ENCODE data around the gene MTMR1.

MTMR1 gene

DNA sequence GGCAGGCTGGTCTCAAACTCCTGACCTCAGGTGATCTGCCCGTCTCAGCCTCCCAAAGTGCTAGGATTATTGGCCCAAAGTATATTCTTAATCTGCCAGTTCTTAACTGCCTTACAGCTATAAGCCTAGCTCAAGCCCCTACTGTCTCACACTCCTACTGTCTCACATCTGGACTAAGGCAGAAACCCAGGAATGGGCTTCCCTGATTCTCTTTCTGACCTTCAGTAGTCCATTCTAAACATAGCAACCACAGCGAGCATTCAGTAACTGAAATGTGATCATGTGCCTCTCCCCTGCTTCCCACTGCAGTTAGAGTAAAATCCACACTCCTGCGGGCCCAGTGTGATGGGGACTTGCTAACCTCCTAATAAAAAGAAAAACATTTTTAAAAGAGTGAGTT lies 58.9 kb downstream of the MTMR1 start:
- Histone ChIP-seq H4K20me1 (ENCODE audit: insufficient read depth, low read length) (no peaks in the 10 kb centered on the region), H3K4me3 (ENCODE audit: low read depth in 1 of 2, low read length in 2 of 2) (no peak overlapping the region)
- ATAC-seq (ENCODE audit: insufficient read depth, low read depth), result no peak

GRCh38 chrX:150753357-150753756 lies 60.2 kb downstream of the MTMR1 start:
- no peak overlapping the region for H3K27ac ChIP-seq (ENCODE audit: low read length)
- H3K79me2 ChIP-seq (ENCODE audit: insufficient read depth, low read length), result no peaks in the 10 kb centered on the region
- no peak overlapping the region for H3K4me2 ChIP-seq (ENCODE audit: insufficient read depth, low read length)
- no peaks in the 10 kb centered on the region for H3K4me1 ChIP-seq (ENCODE audit: insufficient read depth, low read length)
- no peak for TF ChIP-seq EZH2 (IDR thresholded peaks at IDR 0.05; ENCODE audit: borderline replicate concordance, low read depth, low read length, severe bottlenecking)
- no peak overlapping the region for H3K4me3 ChIP-seq (ENCODE audit: low read depth in 1 of 2, low read length in 2 of 2)
- no peaks in the 10 kb centered on the region for H3K9me3 ChIP-seq (ENCODE audit: insufficient read depth, low read length, severe bottlenecking)
- no peak overlapping the region for H2AFZ ChIP-seq (ENCODE audit: low read depth, low read length)
- DNase-seq (no peak), ATAC-seq (ENCODE audit: insufficient read depth, low read depth) (no peak)
- no peaks in the 10 kb centered on the region for H4K20me1 ChIP-seq (ENCODE audit: insufficient read depth, low read length)
- peaks cover 56% of the 10 kb centered on the region for H3K36me3 ChIP-seq (ENCODE audit: insufficient read depth, low read length)
- H3K9ac ChIP-seq (ENCODE audit: low read depth, low read length), result no peak overlapping the region
- no peaks in the 10 kb centered on the region for H3K27me3 ChIP-seq (ENCODE audit: insufficient read depth, low read length, poor library complexity)

More for the DNA sequence above, 58.9 kb downstream of the MTMR1 start:
- H3K27ac ChIP-seq (ENCODE audit: low read length), result no peak overlapping the region
- H3K4me2 ChIP-seq (ENCODE audit: insufficient read depth, low read length), result no peak overlapping the region
- H3K27me3 ChIP-seq (ENCODE audit: insufficient read depth, low read length, poor library complexity), result no peaks in the 10 kb centered on the region
- no peak overlapping the region for H2AFZ ChIP-seq (ENCODE audit: low read depth, low read length)
- H3K36me3 ChIP-seq (ENCODE audit: insufficient read depth, low read length), result peaks cover 51% of the 10 kb centered on the region
- H3K9ac ChIP-seq (ENCODE audit: low read depth, low read length), result no peak overlapping the region
- TF ChIP-seq CTCF (IDR thresholded peaks at IDR 0.05; ENCODE audit: borderline replicate concordance, extremely low read depth, low read length, poor library complexity, severe bottlenecking) (no peak), EZH2 (IDR thresholded peaks at IDR 0.05; ENCODE audit: borderline replicate concordance, low read depth, low read length, severe bottlenecking) (no peak)
- no peaks in the 10 kb centered on the region for H3K9me3 ChIP-seq (ENCODE audit: insufficient read depth, low read length, severe bottlenecking)
- no peaks in the 10 kb centered on the region for H3K4me1 ChIP-seq (ENCODE audit: insufficient read depth, low read length)
- H3K79me2 ChIP-seq (ENCODE audit: insufficient read depth, low read length), result no peaks in the 10 kb centered on the region
- no peak for DNase-seq

DNA sequence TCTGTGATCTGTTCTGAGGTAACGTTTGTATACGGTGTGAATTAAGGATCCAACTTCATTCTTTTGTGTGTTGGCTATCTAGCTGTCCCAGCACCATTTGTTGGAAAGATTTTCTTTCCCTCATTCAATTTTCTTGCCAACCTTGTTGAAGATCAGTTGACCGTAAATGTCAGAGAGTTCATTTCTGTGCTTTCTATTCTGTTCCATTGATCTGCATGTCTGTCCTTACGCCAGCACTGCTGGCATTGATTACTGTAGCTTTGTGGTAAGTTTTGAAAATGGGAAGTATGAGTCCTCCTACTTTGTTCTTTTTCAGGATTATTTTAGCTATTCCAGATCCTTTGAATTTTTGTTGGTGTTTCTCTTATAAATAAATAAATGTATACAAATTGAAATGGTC lies 60.8 kb downstream of the MTMR1 start:
- no peaks in the 10 kb centered on the region for H3K4me1 ChIP-seq (ENCODE audit: insufficient read depth, low read length)
- H3K36me3 ChIP-seq (ENCODE audit: insufficient read depth, low read length), result peaks cover 57% of the 10 kb centered on the region
- no peak overlapping the region for H2AFZ ChIP-seq (ENCODE audit: low read depth, low read length)
- TF ChIP-seq CTCF (IDR thresholded peaks at IDR 0.05; ENCODE audit: borderline replicate concordance, extremely low read depth, low read length, poor library complexity, severe bottlenecking) (no peak), EZH2 (IDR thresholded peaks at IDR 0.05; ENCODE audit: borderline replicate concordance, low read depth, low read length, severe bottlenecking) (no peak)
- H3K27me3 ChIP-seq (ENCODE audit: insufficient read depth, low read length, poor library complexity), result no peaks in the 10 kb centered on the region
- H3K9me3 ChIP-seq (ENCODE audit: insufficient read depth, low read length, severe bottlenecking), result no peaks in the 10 kb centered on the region
- no peaks in the 10 kb centered on the region for H3K79me2 ChIP-seq (ENCODE audit: insufficient read depth, low read length)
- H3K4me2 ChIP-seq (ENCODE audit: insufficient read depth, low read length), result no peak overlapping the region
- DNase-seq, result no peak
- no peak for ATAC-seq (ENCODE audit: insufficient read depth, low read depth)
- no peak overlapping the region for H3K4me3 ChIP-seq (ENCODE audit: low read depth in 1 of 2, low read length in 2 of 2)
- no peak overlapping the region for H3K9ac ChIP-seq (ENCODE audit: low read depth, low read length)
- H4K20me1 ChIP-seq (ENCODE audit: insufficient read depth, low read length), result no peaks in the 10 kb centered on the region
- no peak overlapping the region for H3K27ac ChIP-seq (ENCODE audit: low read length)

DNA sequence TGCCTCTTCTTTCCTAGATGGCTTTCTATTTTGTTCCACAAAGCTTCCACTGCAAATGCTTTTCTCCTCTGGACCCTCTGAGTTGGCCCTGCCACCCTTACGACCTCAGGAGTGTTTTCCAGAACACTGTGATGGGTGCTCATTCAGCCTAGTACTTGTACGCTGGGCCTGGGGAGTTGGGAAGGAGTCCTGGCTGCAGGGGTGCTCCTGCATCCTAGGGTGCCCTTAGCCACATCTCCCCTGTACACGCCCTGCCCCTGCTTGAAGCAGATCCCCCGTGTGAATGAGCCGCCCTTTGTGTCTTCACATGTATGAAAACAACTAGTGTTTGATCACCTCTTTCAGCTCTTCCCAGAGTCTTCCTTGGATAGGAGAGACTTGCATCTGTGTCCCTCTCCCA lies 64.2 kb downstream of the MTMR1 start:
- H3K9me3 ChIP-seq (ENCODE audit: insufficient read depth, low read length, severe bottlenecking), result no peaks in the 10 kb centered on the region
- H3K27ac ChIP-seq (ENCODE audit: low read length), result no peak overlapping the region
- H3K79me2 ChIP-seq (ENCODE audit: insufficient read depth, low read length), result no peaks in the 10 kb centered on the region

More for the DNA sequence above, 64.2 kb downstream of the MTMR1 start:
- DNase-seq (no peak), ATAC-seq (ENCODE audit: insufficient read depth, low read depth) (no peak)
- Histone ChIP-seq H4K20me1 (ENCODE audit: insufficient read depth, low read length) (no peaks in the 10 kb centered on the region), H3K27me3 (ENCODE audit: insufficient read depth, low read length, poor library complexity) (no peaks in the 10 kb centered on the region), H3K36me3 (ENCODE audit: insufficient read depth, low read length) (peaks cover 51% of the 10 kb centered on the region), H2AFZ (ENCODE audit: low read depth, low read length) (no peak overlapping the region), H3K9ac (ENCODE audit: low read depth, low read length) (no peak overlapping the region), H3K4me1 (ENCODE audit: insufficient read depth, low read length) (no peaks in the 10 kb centered on the region), H3K4me2 (ENCODE audit: insufficient read depth, low read length) (no peak overlapping the region), H3K4me3 (ENCODE audit: low read depth in 1 of 2, low read length in 2 of 2) (no peak overlapping the region)
- no peak for TF ChIP-seq CTCF (IDR thresholded peaks at IDR 0.05; ENCODE audit: borderline replicate concordance, extremely low read depth, low read length, poor library complexity, severe bottlenecking)
- no peak for TF ChIP-seq EZH2 (IDR thresholded peaks at IDR 0.05; ENCODE audit: borderline replicate concordance, low read depth, low read length, severe bottlenecking)

Measured in DND-41 (cell line).